BJ (cell line): ENCODE data around the gene LDLRAD4. TPM values are rescaled to one million over a fixed set of nuclear protein-coding genes. Genes with fewer than 3 reads are reported as not detected.

ENCODE experiments used
- CTCF ChIA-PET: fragments of 350-600 bp; formaldehyde crosslinking; extraction: SDS; loops from one replicate; lab custom pipeline; 2021; ENCODE audit warnings: antibody characterized with exemption, inconsistent platforms; lab: Yijun Ruan, JAX
- POLR2A ChIA-PET: fragments of 300-600 bp; sonication (Branson Sonifier 250); formaldehyde crosslinking; extraction: SDS; loops from one replicate; lab custom pipeline; 2021; ENCODE audit warnings: antibody characterized with exemption; lab: Charles Lee
- DNase-seq: peaks from one replicate; pipeline ENCODE4 v3.0.0-alpha.2; 2011; ENCODE audit warnings: low read depth
- H3K27me3 ChIP-seq: 2 replicates; pipeline ENCODE4 v1.6.0; 2011; ENCODE audit warnings: low read length; ENCODE audit not compliant: control insufficient read depth, insufficient read depth
- H3K36me3 ChIP-seq: 2 replicates; pipeline ENCODE4 v1.5.1; 2011; ENCODE audit warnings: low read length; ENCODE audit not compliant: control insufficient read depth, insufficient read depth
- H3K4me3 ChIP-seq: 2 replicates; pipeline ENCODE4 v1.5.1; 2011; ENCODE audit warnings: low read depth, mild to moderate bottlenecking, control low read depth, low read length
- polyA plus RNA-seq: library from polyadenylated mRNA; depleted of rRNA; stranded (reverse); fragments of >200 nt; gene quantifications from 2 replicates; pipeline ENCODE4 v1.2.3, GENCODE V29; 2011
- TF ChIP-seq, protein P1 (sequence below): IDR thresholded peaks from 2 replicates; pipeline ENCODE4 v1.5.1; 2011; ENCODE audit warnings: low read depth, mild to moderate bottlenecking, control low read depth, inconsistent platforms, low read length, moderate library complexity; ENCODE audit not compliant: insufficient read depth

Gene LDLRAD4
- polyA plus RNA-seq, 1 experiment = not detected

DNA sequence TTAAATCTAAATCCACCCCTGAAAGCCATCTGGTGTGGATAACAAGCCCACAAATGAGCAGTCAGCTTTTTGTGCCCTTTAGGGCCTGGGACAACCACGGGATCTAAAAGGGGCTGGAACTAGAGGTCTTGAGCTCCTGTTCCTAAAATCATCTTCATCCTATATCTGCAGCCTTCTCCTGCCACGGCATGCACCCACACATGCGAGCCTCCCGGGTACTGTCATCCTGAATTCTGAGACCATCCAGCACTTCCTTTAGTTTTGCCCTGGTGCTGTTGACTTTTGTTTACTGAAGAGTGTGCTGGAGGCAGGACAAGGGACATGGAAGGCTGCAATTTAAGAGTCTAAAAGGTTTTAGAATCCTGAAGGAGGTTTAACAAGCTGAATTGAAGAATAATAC is 324.6 kb downstream of the LDLRAD4 start:
- Histone ChIP-seq H3K36me3 (no peaks in the 10 kb centered on the region), H3K27me3 (no peaks in the 10 kb centered on the region), H3K4me3 (no peak overlapping the region)
- ChIA-PET CTCF (no interaction called here), POLR2A (no interaction called here)
- TF ChIP-seq, protein P1, sequence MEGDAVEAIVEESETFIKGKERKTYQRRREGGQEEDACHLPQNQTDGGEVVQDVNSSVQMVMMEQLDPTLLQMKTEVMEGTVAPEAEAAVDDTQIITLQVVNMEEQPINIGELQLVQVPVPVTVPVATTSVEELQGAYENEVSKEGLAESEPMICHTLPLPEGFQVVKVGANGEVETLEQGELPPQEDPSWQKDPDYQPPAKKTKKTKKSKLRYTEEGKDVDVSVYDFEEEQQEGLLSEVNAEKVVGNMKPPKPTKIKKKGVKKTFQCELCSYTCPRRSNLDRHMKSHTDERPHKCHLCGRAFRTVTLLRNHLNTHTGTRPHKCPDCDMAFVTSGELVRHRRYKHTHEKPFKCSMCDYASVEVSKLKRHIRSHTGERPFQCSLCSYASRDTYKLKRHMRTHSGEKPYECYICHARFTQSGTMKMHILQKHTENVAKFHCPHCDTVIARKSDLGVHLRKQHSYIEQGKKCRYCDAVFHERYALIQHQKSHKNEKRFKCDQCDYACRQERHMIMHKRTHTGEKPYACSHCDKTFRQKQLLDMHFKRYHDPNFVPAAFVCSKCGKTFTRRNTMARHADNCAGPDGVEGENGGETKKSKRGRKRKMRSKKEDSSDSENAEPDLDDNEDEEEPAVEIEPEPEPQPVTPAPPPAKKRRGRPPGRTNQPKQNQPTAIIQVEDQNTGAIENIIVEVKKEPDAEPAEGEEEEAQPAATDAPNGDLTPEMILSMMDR = no peak
- no peak for DNase-seq

GRCh38 chr18:13543811-13544732 is 325.5 kb downstream of the LDLRAD4 start:
- CTCF ChIA-PET = no interaction called here
- H3K27me3 ChIP-seq = no peaks in the 10 kb centered on the region
- TF ChIP-seq, protein P1 = no peak
- H3K4me3 ChIP-seq = no peak overlapping the region
- no peaks in the 10 kb centered on the region for H3K36me3 ChIP-seq
- POLR2A ChIA-PET = no interaction called here
- no peak for DNase-seq

DNA sequence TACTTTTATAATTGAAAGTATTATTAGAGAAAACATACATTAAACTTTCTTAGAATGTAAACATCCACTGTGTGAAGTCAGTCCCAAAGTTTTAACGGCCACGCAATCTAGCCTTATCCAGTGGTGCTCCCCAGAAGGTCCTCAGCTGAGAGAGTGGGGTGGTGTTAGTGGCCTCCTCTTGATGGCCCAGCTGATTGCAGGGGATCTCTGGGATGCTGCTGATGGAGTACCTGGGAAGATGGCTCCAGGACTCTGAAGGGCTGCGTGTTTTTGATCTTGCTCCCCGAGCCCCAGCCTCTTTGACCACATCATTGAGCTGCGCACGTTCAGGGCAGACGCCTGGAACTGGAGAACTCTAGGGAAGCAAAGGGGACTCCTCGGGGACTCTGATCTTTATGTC is 326.4 kb downstream of the LDLRAD4 start:
- no peak for DNase-seq
- ChIA-PET POLR2A (no interaction called here), CTCF (no interaction called here)
- H3K27me3 ChIP-seq = no peaks in the 10 kb centered on the region
- no peak overlapping the region for H3K4me3 ChIP-seq
- TF ChIP-seq, protein P1 = no peak
- H3K36me3 ChIP-seq = no peaks in the 10 kb centered on the region

DNA sequence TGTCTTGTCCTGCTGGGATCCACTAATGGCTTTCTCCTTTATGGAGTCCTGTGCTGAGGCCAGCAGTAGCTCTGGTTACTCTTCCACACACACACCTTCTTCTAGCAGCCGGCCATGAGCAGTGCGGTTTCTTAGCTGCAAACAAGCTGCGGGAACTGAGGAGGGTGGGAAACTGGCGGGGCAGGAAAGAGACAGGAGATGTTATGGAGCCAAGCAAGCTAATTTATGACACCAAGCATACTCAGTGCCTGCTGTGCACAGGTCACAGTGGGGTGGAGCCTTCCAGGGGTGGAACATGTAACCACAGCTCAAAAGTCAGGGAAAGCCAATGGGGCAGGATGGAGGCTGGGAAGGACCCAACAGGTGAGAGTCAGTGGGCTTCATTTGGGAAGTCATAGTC is 327.0 kb downstream of the LDLRAD4 start:
- TF ChIP-seq, protein P1 = no peak
- Histone ChIP-seq H3K4me3 (no peak overlapping the region), H3K27me3 (no peaks in the 10 kb centered on the region), H3K36me3 (no peaks in the 10 kb centered on the region)
- no peak for DNase-seq
- POLR2A ChIA-PET = no interaction called here
- CTCF ChIA-PET = interaction anchor here (0.7 kb wide), 1 partner anchor 15 kb away, joined by 3 read pairs; no protein-coding TSS in a partner anchor

GRCh38 chr18:13545955-13546354 is 327.4 kb downstream of the LDLRAD4 start:
- Histone ChIP-seq H3K27me3 (no peaks in the 10 kb centered on the region), H3K36me3 (no peaks in the 10 kb centered on the region), H3K4me3 (no peak overlapping the region)
- POLR2A ChIA-PET = no interaction called here
- no peak for DNase-seq
- TF ChIP-seq, protein P1 = no peak
- CTCF ChIA-PET = interaction anchor here (0.7 kb wide), 1 partner anchor 15 kb away, joined by 3 read pairs; no protein-coding TSS in a partner anchor
